OCI-LY3 (cell line): Measurements from ENCODE around the gene RAB27A.

Experiments
- CTCF ChIP-seq: fragments of 200-600, 300-600 bp; sonication (generic); IDR thresholded peaks from 2 replicates; pipeline ENCODE4 v1.5.1; 2014; ENCODE audit warnings: antibody characterized with exemption, low read length, low read depth
- EZH2phosphoT487 ChIP-seq: fragments of 200-600 bp; shearing (Covaris generic); IDR thresholded peaks from 2 replicates; pipeline ENCODE4 v1.6.1; 2018; ENCODE audit warnings: antibody characterized with exemption, mixed run types, low read depth

- no peak for TF ChIP-seq CTCF
- no peak for TF ChIP-seq EZH2phosphoT487
These were observed 36.0 kb downstream of the RAB27A start for GRCh38 chr15:55253580-55253979.
